Astrocyte of the cerebellum (primary cell): ENCODE results near the gene ZNF385C.
"Not testable (repeated sequence)": the region's sequence is repeated elsewhere in the genome, so short reads cannot be mapped to it uniquely, and the experiment has no call there.

Source experiments
- DNase-seq: peaks from one replicate; pipeline ENCODE4 v3.0.0-alpha.2; 2011; ENCODE audit warnings: low read depth
- H3K4me3 ChIP-seq: 2 replicates; pipeline ENCODE4 v1.5.1; 2011; ENCODE audit warnings: mild to moderate bottlenecking, low read depth, low read length, moderate library complexity
- CTCF ChIP-seq: IDR thresholded peaks from 2 replicates; pipeline ENCODE4 v1.5.1; 2012; ENCODE audit warnings: low read length, low read depth, moderate library complexity, mild to moderate bottlenecking; ENCODE audit errors: missing control alignments
- in situ Hi-C: cut with HindIII; loops from 2 replicates; pipeline ENCODE4 v1.10.0; 2017; ENCODE audit warnings: low sequenced_read_pairs

Gene ZNF385C

GRCh38 chr17:42010898-42011516 is 87.3 kb downstream of the ZNF385C start:
- in situ Hi-C loops = no loop called here
- no peak for TF ChIP-seq CTCF
- DNase-seq = no peak
- no peak overlapping the region for H3K4me3 ChIP-seq

- DNase-seq, in situ Hi-C loops, H3K4me3 ChIP-seq: not testable (repeated sequence)
These were observed 88.0 kb downstream of the ZNF385C start for GRCh38 chr17:42010266-42010680.

- no peak for DNase-seq
- in situ Hi-C loops = no loop called here
- no peak overlapping the region for H3K4me3 ChIP-seq
- TF ChIP-seq CTCF = no peak
These were observed 89.1 kb downstream of the ZNF385C start for GRCh38 chr17:42009170-42009569.

GRCh38 chr17:42005166-42005565 is 93.1 kb downstream of the ZNF385C start:
- in situ Hi-C loops = no loop called here
- TF ChIP-seq CTCF = no peak
- H3K4me3 ChIP-seq = no peak overlapping the region
- DNase-seq = no peak

GRCh38 chr17:42002792-42003301 is 95.4 kb downstream of the ZNF385C start:
- in situ Hi-C loops = no loop called here
- no peak for TF ChIP-seq CTCF
- DNase-seq = peak; percentile 70
- H3K4me3 ChIP-seq = no peak overlapping the region

- H3K4me3 ChIP-seq = no peak overlapping the region
- no peak for TF ChIP-seq CTCF
- in situ Hi-C loops = no loop called here
- DNase-seq = no peak
These were observed 96.0 kb downstream of the ZNF385C start for GRCh38 chr17:42002175-42002791.

GRCh38 chr17:42001729-42002128 is 96.5 kb downstream of the ZNF385C start:
- in situ Hi-C loops = no loop called here

More at GRCh38 chr17:42001729-42002128, 96.5 kb downstream of the ZNF385C start:
- no peak overlapping the region for H3K4me3 ChIP-seq
- no peak for TF ChIP-seq CTCF
- no peak for DNase-seq
